A549 (cell line): ENCODE results near the gene ATMIN. TPM values are rescaled to one million over a fixed set of nuclear protein-coding genes. Genes with fewer than 3 reads are reported as not detected.

Experiments used
- ATAC-seq, 2 experiments: fragments of 200-7000 bp in 1 of 2; fragments of >200 bp in 1 of 2; cut with Nextera tagmentation in 1 of 2; cut with Tn5 transposase in 1 of 2; 3 replicates each; pipeline versions ENCODE4 v1.8.0 to v1.9.1; 2018 to 2020; ENCODE audit warnings: mild to moderate bottlenecking in 1 of 2, moderate library complexity in 1 of 2
- CTCF ChIA-PET: fragments of 300-600 bp; sonication (Branson Sonifier 250); formaldehyde crosslinking; extraction: SDS; loops from one replicate; lab custom pipeline; 2021; ENCODE audit warnings: antibody characterized with exemption, inconsistent platforms; lab: Yijun Ruan, JAX
- POLR2A ChIA-PET: fragments of 350-600 bp; formaldehyde crosslinking; extraction: SDS; loops from one replicate; lab custom pipeline; 2021; ENCODE audit warnings: antibody characterized with exemption, inconsistent platforms; lab: Yijun Ruan, JAX
- DNase-seq, 2 experiments: peaks; one replicate each; pipeline versions ENCODE4 v3.0.0 to v3.0.0-alpha.2; 2011 to 2016; ENCODE audit warnings: low read depth in 1 of 2, low spot score in 1 of 2
- FAIRE-seq: peaks from 2 replicates; lab custom pipeline; 2011; peaks lifted over from hg19 to GRCh38; lab: Jason Lieb, UNC
- H3K27ac ChIP-seq, 2 experiments: fragments of >200 bp; sonication (Bioruptor Twin); formaldehyde crosslinking; 3 replicates each; pipeline ENCODE4 v1.5.1; 2016 to 2017
- H3K4me1 ChIP-seq: fragments of >200 bp; sonication (Bioruptor Twin); formaldehyde crosslinking; 3 replicates; pipeline ENCODE4 v1.6.1; 2016
- H3K4me2 ChIP-seq: fragments of >200 bp; sonication (Bioruptor Twin); formaldehyde crosslinking; 3 replicates; pipeline ENCODE4 v1.6.1; 2016
- H3K4me3 ChIP-seq: fragments of >200 bp; sonication (Bioruptor Twin); formaldehyde crosslinking; 3 replicates; pipeline ENCODE4 v1.5.1; 2016
- H3K9me3 ChIP-seq: fragments of >200 bp; sonication (Bioruptor Twin); formaldehyde crosslinking; 3 replicates; pipeline ENCODE4 v1.6.1; 2016
- CHD2 ChIP-seq: fragments of 150-350 bp; IDR thresholded peaks from 2 replicates; pipeline ENCODE4 v1.6.1; 2014; ENCODE audit warnings: low read length; ENCODE audit not compliant: partially characterized antibody
- CHD4 ChIP-seq: fragments of 200-600 bp; sonication (generic); IDR thresholded peaks from 2 replicates; pipeline ENCODE4 v1.6.1; 2016; ENCODE audit warnings: antibody characterized with exemption, mild to moderate bottlenecking, borderline replicate concordance
- EP300 ChIP-seq, 2 experiments: fragments of >200 bp; sonication (Bioruptor Twin); formaldehyde crosslinking; IDR thresholded peaks; 2 replicates in 1 of 2; 3 replicates in 1 of 2; pipeline ENCODE4 v1.6.1; 2016 to 2017
- FOSB ChIP-seq: fragments of 250-450 bp; sonication (Bioruptor Pico); IDR thresholded peaks from 2 replicates; pipeline ENCODE4 v1.5.0; 2020; ENCODE audit warnings: mild to moderate bottlenecking, moderate library complexity
- FOSL2 ChIP-seq, 2 experiments: fragments of 450-650 bp in 1 of 2; fragments of >200 bp in 1 of 2; sonication (Bioruptor Twin) in 1 of 2; formaldehyde crosslinking; IDR thresholded peaks; 2 replicates each; pipeline versions ENCODE4 v1.5.0 to v1.6.1; 2016 to 2020; ENCODE audit warnings: mild to moderate bottlenecking in 1 of 2, moderate library complexity in 1 of 2
- HES2 ChIP-seq: fragments of >200 bp; sonication (Bioruptor Twin); formaldehyde crosslinking; IDR thresholded peaks from 2 replicates; pipeline ENCODE4 v1.6.1; 2016
- HOXB5 ChIP-seq: fragments of 250-450 bp; sonication (Bioruptor Pico); IDR thresholded peaks from 2 replicates; pipeline ENCODE4 v1.5.0; 2020; ENCODE audit warnings: mild to moderate bottlenecking, moderate library complexity
- KDM1A ChIP-seq: fragments of 200-600 bp; sonication (generic); IDR thresholded peaks from 2 replicates; pipeline ENCODE4 v1.6.1; 2016; ENCODE audit warnings: low read depth, mild to moderate bottlenecking
- MAFK ChIP-seq: fragments of 450-650 bp; IDR thresholded peaks from 2 replicates; pipeline ENCODE4 v1.6.1; 2014; ENCODE audit not compliant: partially characterized antibody
- MAZ ChIP-seq: fragments of 150-350 bp; IDR thresholded peaks from 2 replicates; pipeline ENCODE4 v1.6.1; 2014; ENCODE audit warnings: antibody characterized with exemption, low read depth, low read length, borderline replicate concordance
- NR3C1 ChIP-seq: fragments of >200 bp; sonication (Bioruptor Twin); formaldehyde crosslinking; IDR thresholded peaks from 3 replicates; pipeline ENCODE4 v1.6.1; 2017
- PBX3 ChIP-seq: IDR thresholded peaks from 2 replicates; pipeline ENCODE4 v1.6.1; 2012
- SREBF2 ChIP-seq: fragments of 450-650 bp; IDR thresholded peaks from 2 replicates; pipeline ENCODE4 v1.6.1; 2014; ENCODE audit warnings: mild to moderate bottlenecking, moderate library complexity
- USF2 ChIP-seq: fragments of 450-650 bp; IDR thresholded peaks from 2 replicates; pipeline ENCODE4 v1.6.1; 2014; ENCODE audit warnings: antibody characterized with exemption
- ZSCAN20 ChIP-seq: fragments of 250-450 bp; sonication (Bioruptor Pico); IDR thresholded peaks from 2 replicates; pipeline ENCODE4 v1.8.0; 2022; ENCODE audit warnings: mild to moderate bottlenecking, moderate library complexity
- WGBS: methylation state at CpG from one replicate; pipeline ENCODE4 v1.1.6; 2017; ENCODE audit errors: missing lambda C conversion rate; 5-methylcytosine and 5-hydroxymethylcytosine counted together
- polyA plus RNA-seq, 4 experiments: library from polyadenylated mRNA; depleted of rRNA in 3 of 4; stranded (reverse); fragments of >200 nt; fragmentation: RNase III in 1 of 4; extraction: RNeasy Plus Mini Kit Qiagen cat#74134 plus additional on column Dnase treatment in 1 of 4; gene quantifications; 2 replicates in 3 of 4; 3 replicates in 1 of 4; pipeline ENCODE4 v1.2.3, GENCODE V29; 2011 to 2017

Gene ATMIN
- polyA plus RNA-seq, 2 of the 4 experiments (the other 2 are of a cell fraction): 26.2 to 50.4 TPM

- Histone ChIP-seq H3K27ac (no peak overlapping the region), H3K9me3 (no peaks in the 10 kb centered on the region), H3K4me1 (no peaks in the 10 kb centered on the region), H3K4me2 (no peak overlapping the region), H3K4me3 (no peak overlapping the region)
- ChIA-PET CTCF (interaction anchor here (0.7 to 2.0 kb wide), 3 partner anchors 10 to 31 kb away, joined by 3 to 4 read pairs (median 3); partner anchors contain the start of genes ATMIN and C16orf46), POLR2A (no interaction called here)
- no peak for DNase-seq
- TF ChIP-seq SREBF2 (no peak), ZSCAN20 (no peak), FOSL2 (IDR thresholded peaks at IDR 0.05) (no peak), FOSL2 (CRISPR knock-in tag; IDR thresholded peaks at IDR 0.05) (no peak), KDM1A (no peak), CHD4 (no peak), MAFK (no peak), USF2 (no peak), HES2 (no peak)
- no peak for ATAC-seq
- WGBS: 94% methylated on average over 1 of the region's 1 CpG
- FAIRE-seq: no peak
Measured at GRCh38 chr16:81067166-81067565, 31.5 kb downstream of the ATMIN start.

- 89% methylated on average over 4 of the region's 4 CpGs for WGBS
Measured at GRCh38 chr16:81069063-81069462, 33.4 kb downstream of the ATMIN start.

DNA sequence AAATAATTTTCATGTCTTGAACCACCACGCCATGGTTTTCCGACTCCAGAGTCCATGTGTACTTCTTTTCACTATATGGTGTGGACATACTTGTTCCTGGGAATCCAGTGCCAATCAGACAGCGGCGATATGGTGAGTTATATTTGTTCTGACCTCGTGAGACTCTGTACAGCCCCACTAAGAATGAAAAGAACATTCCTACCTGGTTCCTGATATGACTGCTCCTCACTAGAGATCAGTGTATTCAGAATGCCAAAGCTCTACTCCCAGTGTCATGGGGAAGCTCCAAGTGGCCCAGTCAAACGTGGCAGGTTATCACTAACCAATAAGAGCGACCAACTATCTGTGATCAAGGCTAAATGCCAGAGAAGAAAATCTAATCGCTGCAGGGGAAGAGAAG, 35.3 kb downstream of the ATMIN start:
- no peak for DNase-seq
- H3K27ac ChIP-seq: no peak overlapping the region
- TF ChIP-seq NR3C1 (no peak), HOXB5 (CRISPR knock-in tag) (no peak)
- no peaks in the 10 kb centered on the region for H3K9me3 ChIP-seq
- H3K4me3 ChIP-seq: no peak overlapping the region
- no peaks in the 10 kb centered on the region for H3K4me1 ChIP-seq
- ChIA-PET POLR2A (interaction anchor here (1.2 kb wide), 1 partner anchor 244 kb away, joined by 3 read pairs; the partner anchor contains the start of gene GAN), CTCF (interaction anchor here (1.5 kb wide), 1 partner anchor 35 kb away, joined by 6 read pairs; the partner anchor contains the start of gene ATMIN)
- H3K4me2 ChIP-seq: no peak overlapping the region
- 78% methylated on average over 7 of the region's 8 CpGs for WGBS
- no peak for ATAC-seq
- no peak for FAIRE-seq

More at GRCh38 chr16:81069063-81069462, 33.4 kb downstream of the ATMIN start:
- DNase-seq (no peak), ATAC-seq (no peak), FAIRE-seq (no peak)
- ChIA-PET CTCF (interaction anchor here (1.0 kb wide), 1 partner anchor 33 kb away, joined by 3 read pairs; the partner anchor contains the start of gene ATMIN), POLR2A (no interaction called here)
- H3K4me1 ChIP-seq: no peaks in the 10 kb centered on the region
- no peak for TF ChIP-seq PBX3
- no peaks in the 10 kb centered on the region for H3K9me3 ChIP-seq
- no peak overlapping the region for H3K27ac ChIP-seq
- H3K4me3 ChIP-seq: no peak overlapping the region
- H3K4me2 ChIP-seq: no peak overlapping the region

GRCh38 chr16:81071805-81072204, 36.2 kb downstream of the ATMIN start:
- no peaks in the 10 kb centered on the region for H3K9me3 ChIP-seq
- H3K4me3 ChIP-seq: no peak overlapping the region
- ATAC-seq (no peak), DNase-seq (peak in 1 of 2 experiments; percentile 18), FAIRE-seq (no peak)
- 74% methylated on average over 4 of the region's 4 CpGs for WGBS
- no peak overlapping the region for H3K27ac ChIP-seq
- H3K4me2 ChIP-seq: no peak overlapping the region
- H3K4me1 ChIP-seq: no peaks in the 10 kb centered on the region
- POLR2A ChIA-PET: no interaction called here
- TF ChIP-seq MAZ: no peak
- CTCF ChIA-PET: interaction anchor here (0.6 to 2.0 kb wide), 2 partner anchors 36 to 44 kb away, joined by 5 to 9 read pairs; partner anchors contain the start of gene ATMIN

DNA sequence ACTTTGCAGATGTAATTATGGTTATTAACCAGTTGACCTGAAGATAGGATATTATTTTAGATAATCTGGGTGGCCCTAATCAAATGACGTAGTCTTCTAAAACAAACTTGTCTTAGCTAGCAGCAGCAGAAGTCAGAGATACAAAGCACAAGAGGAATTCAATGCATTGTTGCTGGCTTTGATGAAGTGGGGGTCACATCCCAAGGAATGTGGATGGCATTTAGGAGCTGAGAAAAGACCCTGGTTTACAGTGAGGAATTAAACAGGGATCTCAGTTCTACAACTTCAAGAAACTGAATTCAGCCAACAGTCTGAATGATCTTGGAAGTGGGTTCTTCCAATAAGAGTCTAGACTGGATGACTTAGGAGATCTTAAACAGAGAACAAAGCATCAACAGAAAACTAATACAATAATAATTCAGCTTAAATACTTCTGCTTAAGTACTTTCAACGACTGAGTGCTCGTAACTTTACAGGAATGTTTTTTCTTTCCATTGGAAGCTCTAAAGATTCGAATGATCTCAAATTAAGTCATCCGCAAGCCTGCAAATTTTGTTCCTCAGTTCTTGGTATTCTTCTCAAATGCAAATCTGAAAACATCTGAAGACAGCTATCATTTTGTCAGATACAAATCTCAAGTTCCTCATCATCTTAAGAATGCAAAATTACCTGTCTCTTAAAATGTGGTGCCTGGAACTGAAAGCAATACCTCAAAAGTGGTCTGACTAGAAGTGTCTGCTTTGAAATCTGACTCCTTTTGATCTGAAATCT, 38.1 kb downstream of the ATMIN start:
- ChIA-PET CTCF (interaction anchor here (0.6 to 2.0 kb wide), 3 partner anchors 9 to 702 kb away, joined by 3 to 9 read pairs (median 5); partner anchors contain the start of gene ATMIN), POLR2A (no interaction called here)

More for the DNA sequence above, 38.1 kb downstream of the ATMIN start:
- H3K4me1 ChIP-seq: peaks cover 5% of the 10 kb centered on the region; the same call in 1 of the 3 replicates
- no peak for FAIRE-seq
- ATAC-seq: no peak
- no peak for DNase-seq
- H3K27ac ChIP-seq: no peak overlapping the region
- H3K4me3 ChIP-seq: no peak overlapping the region
- H3K9me3 ChIP-seq: no peaks in the 10 kb centered on the region
- H3K4me2 ChIP-seq: no peak overlapping the region
- TF ChIP-seq EP300 (IDR thresholded peaks at IDR 0.05) (no peak), MAFK (no peak), FOSB (CRISPR knock-in tag) (no peak), CHD2 (no peak)
- WGBS: 71% methylated on average over 5 of the region's 5 CpGs
